GM12801 (cell line): ENCODE results near the gene HDLBP.

Experiments
- CTCF ChIP-seq: IDR thresholded peaks from one replicate; pipeline ENCODE4 v1.5.1; 2011; ENCODE audit warnings: control low read depth; ENCODE audit not compliant: insufficient read length; ENCODE audit errors: extremely low read depth

HDLBP gene

GRCh38 chr2:241183221-241183620 lies 132.3 kb downstream of the HDLBP start:
- no peak for TF ChIP-seq CTCF

DNA sequence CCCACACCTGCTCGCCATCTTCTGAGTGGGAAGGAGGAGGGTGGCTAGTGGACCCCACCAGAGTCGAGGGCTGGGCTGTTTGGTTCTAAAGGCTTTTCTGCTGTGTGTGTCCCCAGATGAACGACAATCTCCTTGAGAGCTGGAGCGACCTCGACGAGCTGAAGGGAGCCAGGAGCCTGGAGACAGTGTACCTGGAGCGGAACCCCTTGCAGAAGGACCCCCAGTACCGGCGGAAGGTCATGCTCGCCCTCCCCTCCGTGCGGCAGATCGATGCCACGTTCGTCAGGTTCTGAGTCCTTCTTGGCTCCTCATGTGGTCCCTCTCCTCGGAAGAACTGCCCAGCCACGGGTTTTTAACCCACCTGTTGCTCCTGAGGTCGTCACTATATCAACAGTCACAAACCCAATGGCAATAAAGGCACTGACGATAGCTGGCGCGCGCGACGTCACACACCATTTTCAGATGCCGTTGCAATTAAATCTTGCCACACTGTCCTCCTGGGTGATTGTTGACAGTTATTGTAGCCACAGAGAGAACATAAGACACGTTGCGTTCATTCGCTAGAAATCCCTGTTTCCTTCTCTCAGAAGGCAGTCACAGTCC lies 132.8 kb downstream of the HDLBP start:
- no peak for TF ChIP-seq CTCF

GRCh38 chr2:241182126-241182525 lies 133.3 kb downstream of the HDLBP start:
- TF ChIP-seq CTCF, result no peak

- no peak for TF ChIP-seq CTCF
Measured at GRCh38 chr2:241180495-241180894, 135.0 kb downstream of the HDLBP start.

- no peak for TF ChIP-seq CTCF
Measured at GRCh38 chr2:241179899-241180298, 135.6 kb downstream of the HDLBP start.

DNA sequence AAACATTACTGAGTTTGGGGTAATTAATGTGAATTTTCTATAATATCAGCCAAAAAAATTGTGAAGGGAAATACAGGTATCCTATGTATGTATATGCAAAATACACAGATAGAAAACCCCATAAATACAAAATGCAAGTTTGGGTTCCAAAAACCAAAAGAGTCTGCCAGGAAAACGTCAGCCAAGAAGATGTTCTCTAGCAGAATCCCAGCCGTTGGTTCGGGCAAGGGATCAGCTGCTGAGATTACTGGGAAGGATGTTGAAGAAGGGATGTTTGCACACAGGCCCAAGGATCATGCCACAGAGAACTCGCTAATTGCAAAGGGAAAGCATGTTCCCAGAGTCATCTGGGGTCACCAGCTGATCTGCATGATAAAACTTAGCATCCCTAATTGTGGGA lies 136.5 kb downstream of the HDLBP start:
- TF ChIP-seq CTCF, result no peak

DNA sequence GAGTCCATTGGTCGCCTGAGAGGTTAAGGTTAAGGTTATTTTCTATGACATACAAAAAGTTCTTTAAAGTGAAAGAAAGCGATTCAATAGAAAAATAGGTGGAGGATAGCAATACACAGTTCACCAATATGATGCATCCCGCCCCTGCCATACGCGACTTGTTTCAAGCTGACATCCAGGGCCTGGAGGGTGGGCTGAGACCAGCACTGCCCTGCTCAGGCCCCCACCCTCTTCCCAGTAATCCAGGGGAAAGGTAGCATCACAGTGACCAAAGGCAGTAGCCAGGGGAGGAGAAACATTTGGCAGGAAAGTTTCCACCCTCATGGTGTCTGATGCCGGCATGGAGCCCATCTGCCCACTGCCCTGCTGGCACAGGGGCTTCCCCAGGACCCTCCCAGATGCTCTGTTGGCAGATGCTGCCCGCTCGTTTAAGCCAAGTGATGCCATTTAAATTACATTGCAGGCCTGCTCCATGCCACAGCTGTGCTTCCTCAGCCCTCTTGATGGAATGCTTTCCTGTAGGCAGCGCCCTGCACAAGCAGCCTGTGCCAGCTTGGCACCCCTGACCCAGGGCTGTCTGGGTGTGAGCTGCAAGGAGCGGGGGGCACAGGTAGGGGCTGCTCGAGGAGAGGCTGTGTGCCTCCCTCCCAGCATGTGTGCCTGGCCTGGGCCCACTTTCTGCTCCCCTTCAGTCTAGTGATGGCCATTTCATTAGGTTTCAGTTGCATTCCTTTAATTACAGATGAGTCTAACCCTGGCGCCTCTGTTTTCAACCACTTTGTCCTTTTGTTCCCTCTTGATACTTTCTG lies 137.7 kb downstream of the HDLBP start:
- no peak for TF ChIP-seq CTCF
